ENCODE measurements around the gene XAB2.
"Not testable (repeated sequence)": the region's sequence is repeated elsewhere in the genome, so short reads cannot be mapped to it uniquely, and the experiment has no call there.

Gene XAB2

DNA sequence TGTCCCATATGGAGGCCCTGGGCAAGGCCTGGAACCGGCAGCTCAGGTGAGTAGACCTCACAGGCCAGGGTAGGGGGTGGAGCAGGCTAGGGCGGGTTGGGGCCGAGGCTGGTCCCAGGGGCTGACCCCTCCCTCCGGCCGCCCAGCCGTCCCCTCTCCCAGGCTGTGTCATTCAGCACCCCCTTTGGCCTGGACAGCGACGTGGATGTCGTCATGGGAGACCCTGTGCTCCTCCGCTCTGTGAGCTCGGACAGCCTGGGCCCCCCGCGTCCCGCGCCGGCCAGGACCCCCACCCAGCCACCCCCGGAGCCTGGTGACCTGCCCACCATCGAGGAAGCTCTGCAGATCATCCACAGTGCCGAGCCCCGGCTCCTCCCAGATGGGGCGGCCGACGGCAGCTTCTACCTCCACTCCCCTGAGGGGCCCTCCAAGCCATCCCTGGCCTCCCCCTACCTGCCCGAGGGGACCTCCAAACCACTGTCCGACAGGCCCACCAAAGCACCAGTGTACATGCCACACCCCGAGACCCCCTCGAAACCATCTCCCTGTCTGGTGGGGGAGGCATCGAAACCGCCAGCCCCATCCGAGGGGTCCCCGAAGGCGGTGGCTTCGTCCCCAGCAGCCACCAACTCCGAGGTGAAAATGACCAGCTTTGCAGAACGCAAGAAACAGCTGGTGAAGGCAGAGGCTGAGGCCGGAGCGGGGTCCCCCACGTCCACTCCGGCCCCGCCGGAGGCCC, 17.6 kb downstream of the XAB2 start:
- no peak for DNase-seq (ENCODE audit: low spot score)

DNA sequence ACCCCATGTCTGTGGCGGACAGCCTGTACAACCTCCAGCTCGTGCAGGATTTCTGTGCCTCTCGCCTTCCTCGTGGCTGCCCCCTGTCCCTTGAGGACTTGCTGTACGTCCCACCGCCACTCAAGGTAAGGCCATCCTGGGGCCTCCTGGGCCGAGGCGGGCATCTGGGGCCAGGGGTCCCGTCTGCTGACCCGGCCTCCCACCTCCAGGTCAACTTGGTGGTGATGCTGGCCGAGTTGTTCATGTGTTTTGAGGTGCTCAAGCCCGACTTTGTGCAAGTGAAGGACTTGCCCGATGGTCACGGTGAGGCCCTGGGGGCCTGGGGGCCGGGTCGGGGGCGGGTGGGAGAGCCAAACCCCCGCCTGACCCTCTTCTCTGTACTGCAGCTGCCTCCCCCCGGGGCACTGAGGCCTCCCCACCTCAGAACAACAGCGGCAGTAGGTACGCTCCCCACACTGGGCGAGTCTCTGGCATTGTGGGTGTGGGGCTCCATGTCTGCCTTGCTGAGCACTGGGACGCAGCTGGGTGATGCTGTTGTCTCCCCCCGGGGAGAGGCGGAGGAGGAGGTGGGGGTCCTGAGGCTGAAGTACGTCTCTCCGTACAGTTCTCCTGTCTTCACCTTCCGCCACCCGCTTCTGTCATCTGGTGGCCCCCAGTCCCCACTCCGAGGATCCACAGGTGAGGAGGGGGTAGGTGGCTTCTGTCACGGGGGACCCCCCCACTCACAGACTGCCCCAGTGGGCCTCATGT, 18.7 kb downstream of the XAB2 start:
- DNase-seq (ENCODE audit: low spot score), result no peak

DNA sequence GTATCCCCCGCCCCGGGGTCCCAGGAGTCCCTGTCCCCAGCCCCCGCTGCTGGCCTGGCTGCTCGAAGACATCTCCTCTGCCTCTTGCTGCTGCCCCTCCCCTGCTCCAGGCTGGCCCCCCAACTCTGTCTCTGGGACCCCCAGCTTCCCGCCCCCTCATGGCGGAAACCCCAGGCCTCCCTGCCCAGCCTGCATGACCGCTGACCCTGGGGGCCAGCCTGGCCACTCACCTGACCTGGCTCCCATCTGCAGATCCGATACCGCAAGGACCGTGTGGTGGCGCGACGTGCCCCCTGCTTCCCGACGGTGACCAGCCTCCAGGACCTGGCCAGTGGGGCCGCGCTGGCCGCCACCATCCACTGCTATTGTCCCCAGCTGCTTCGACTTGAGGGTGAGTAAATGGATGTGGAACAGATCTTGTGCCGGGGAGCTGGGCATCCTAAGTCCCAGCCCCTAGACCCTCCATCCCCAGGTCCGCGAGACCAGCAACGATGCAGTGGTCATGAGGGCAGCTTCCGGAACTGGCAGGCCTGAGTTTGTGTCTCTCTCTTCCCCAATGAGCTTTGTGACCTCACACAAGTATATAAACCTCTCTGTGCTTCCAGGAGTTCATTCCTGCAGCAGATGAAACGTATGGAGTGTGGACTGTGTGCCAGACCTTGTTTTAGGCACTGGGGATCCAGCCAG, 21.3 kb downstream of the XAB2 start:
- DNase-seq (ENCODE audit: low spot score), result no peak

DNA sequence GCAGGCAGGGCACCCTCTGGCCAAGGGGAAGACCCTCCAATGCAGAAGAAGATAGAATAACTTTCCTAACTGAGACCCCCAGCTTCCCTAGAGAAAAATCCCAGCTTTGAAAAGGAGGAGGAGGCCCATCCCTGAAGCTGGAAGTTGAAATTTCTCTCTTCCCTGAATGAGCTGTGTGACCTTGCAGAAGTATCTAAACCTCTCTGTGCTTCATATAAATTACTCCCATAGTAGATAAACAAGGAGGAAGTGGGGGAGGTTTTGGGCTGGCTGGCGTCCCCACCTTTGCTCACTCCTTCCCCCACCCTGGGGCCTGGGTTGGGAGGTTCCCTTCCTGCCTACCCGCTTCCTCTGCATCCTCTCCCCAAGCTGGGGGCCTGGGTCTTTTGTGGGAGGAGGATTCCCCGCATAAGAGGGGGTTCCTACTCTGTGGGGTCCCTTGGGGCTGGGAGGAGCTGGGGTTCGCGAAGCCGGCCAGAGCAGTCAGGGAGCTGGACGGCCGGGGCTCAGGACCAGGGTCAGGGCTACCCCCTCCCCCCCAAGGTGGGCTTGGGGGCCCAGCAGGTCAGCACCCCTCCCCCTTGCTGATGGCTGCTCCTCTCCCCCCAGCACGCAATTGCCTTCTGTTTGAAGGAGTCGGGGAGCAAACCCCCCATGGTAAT, 22.0 kb downstream of the XAB2 start:
- DNase-seq (ENCODE audit: low spot score), result no peak

DNA sequence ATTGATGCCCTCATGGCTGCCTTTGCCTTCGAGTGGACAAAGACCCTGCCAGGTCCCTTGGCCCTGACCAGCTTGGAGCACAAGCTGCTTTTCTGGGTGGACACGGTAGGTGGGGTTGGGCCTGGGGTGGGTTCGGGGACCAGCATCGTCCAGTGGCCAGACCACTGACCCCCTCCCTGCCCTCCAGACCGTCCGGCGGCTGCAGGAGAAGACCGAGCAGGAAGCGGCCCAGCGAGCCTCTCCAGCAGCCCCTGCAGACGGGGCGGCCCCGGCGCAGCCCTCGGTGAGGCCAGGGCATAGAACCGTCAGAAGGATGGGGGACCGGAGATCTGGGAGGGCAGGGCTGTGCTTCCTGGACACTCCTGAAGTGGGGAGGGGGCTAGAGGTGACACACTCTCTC, 23.1 kb downstream of the XAB2 start:
- no peak for DNase-seq (ENCODE audit: low spot score)

DNA sequence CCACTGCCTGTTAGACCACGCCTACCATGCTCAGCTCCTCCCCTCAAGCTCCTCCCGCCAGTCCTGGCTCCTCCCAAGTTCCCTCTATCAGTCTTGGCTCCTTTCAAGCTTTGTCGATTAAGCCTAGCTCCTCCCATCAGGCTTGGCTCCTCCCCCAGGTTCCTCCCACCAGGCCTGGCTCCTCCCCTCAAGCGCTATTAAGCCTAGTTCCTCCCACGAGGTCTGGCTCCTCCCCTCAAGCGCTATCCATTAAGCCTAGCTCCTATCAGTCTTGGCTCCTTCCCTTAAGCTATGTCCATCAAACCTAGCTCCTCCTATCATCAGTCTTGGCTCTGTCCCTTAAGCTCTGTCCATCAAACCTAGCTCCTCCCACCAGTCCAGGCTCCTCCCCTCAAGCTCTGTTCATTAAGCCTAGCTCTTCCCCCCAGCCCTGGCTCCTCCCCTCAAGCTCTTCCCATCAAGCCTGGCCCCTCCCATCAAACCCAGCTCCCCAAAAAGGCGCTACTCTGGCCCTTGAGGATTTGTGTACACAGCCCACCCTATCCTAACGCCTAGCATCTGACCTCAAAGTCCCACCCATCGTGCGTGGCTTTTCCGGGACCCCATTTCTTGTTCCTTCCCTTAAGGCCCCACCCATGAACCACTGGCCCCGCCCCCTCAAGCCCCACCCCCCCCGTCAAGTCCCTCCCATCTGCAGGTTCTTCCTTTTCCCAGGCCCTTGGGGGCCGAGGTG, 23.7 kb downstream of the XAB2 start:
- DNase-seq (ENCODE audit: low spot score), result peak; percentile 36

DNA sequence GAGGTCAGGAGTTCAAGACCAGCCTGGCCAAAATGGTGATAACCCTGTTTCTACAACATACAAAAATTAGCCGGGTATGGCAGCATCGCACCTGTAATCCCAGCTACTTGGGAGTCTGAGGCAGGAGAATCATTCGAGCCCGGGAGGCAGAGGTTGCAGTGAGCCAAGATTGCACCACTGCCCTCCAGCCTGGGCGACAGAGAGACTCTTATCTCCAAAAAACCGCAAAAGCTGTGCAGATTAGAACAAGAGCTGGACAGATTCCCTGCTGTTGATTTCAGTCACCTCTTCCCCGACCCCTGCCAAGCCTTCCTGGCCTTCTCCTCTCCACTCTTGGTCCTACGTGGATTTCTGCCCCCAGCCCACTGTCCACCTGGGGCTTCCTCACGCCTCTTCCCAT, 25.4 kb downstream of the XAB2 start:
- no peak for DNase-seq (ENCODE audit: low spot score)

DNA sequence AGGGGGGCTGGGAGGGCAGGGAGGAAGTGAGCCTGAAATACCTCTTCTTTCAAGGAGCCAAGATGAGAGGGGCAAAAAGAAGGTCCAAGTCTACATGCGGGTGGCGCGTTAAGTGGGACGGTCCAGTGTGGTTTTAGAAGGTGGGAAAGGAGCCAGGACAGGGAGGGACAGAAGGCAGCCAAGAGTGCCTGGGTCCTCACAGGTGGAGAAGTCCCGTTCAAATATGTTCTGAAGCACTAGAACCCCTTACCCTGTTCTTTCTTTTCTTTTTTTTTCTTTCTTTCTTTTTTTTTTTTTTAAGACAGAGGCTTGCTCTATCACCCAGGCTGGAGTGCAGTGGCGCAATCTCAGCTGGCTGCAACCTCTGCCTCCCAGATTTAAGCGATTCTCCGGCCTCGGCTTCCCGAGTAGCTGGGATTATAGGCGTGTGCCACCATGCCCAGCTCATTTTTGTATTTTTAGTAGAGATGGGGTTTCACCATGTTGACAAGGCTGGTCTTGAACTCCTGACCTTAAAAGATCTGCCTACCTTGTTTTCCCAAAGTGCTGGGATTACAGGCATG, 26.3 kb downstream of the XAB2 start:
- DNase-seq (ENCODE audit: low spot score), result no peak

DNA sequence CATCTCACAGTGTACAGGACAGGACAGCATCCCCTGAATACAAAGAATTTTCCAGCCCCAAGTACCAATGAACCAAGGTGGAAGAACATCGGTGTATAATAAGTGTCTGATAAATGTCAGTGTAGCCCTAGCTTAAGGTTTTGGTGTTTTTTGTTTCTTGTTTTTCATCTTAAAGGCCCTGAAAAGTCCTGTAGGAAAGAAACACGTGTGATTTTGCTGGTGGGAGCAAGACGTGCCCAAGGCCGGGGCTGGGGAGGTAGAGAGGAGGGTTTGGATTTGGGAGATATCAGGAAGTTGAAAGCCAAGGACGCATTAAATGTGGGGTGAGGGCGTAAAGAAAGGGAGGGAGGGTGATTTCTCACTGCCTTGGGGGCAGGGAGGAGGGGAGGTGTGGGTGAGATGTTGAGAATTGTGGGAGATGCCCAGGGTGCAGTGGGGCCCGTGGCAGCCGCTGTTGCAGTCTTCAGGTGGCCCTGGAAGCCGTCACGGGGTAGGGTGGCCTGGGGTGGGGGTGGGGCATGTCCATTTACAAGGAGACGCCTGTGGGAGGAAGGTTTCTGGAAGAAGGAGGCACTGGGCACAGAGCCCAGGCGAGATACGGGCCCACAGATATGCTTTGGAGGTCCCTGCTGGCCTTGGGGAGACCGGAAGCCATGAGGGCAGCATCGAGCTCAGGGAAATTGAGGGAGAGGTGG, 27.0 kb downstream of the XAB2 start:
- DNase-seq (ENCODE audit: low spot score), result no peak

DNA sequence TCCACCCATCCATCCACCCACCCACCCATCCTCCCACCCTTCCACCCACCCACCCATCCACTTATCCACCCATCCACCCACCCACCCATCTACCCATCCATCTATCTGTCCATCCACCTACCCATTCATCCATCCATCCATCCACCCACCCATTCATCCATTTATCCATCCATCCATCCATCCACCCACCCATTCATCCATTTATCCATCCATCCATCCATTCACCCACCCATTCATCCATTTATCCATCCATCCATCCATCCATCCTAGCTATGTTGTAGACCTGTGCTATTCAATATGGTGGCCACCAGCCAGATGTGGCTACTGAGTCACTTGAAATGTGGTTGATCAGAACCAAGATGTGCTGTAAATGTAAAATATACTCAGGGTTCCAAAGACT, 28.6 kb downstream of the XAB2 start:
- DNase-seq (ENCODE audit: low spot score), result no peak

DNA sequence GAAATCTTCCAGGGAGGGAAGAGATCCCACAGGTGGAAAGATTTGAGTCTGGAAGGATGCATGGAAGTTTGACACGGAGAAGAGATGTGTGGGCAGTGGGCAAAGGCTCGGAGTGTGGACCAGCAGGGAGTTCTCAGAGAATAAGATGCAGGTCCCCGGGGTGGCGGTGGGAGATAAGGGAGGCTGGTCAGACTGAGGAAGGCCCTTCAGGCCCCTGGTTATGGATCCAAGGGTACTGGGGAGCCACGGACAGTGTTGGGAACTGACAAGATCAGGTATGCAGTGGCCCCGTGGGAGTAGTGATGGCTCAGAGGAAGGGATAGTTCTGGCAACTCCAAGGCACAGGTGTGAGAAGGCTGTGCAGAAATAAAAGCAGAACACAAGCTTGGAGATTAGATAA, 31.2 kb downstream of the XAB2 start:
- DNase-seq (ENCODE audit: low spot score), result no peak

DNA sequence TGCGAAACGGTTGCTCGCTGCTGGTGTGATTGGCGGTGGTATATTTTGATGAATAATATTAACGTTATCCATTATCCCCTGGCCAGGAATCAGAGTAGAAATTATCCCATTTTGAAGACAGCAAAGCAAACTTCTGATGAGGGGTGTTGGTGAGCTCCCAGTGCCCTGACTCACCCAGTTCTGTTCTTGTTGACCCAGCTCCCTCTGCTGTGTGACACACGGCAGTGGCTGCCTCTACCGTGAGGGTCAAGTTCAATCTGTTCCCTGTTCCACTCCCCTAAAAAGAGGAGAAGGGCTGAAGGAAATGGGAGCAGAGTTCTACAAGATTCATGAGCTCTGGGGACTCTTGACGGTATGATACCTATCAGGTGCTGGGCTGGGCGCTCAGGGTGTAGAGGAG, 31.7 kb downstream of the XAB2 start:
- peak; percentile 20 for DNase-seq (ENCODE audit: low spot score)

DNA sequence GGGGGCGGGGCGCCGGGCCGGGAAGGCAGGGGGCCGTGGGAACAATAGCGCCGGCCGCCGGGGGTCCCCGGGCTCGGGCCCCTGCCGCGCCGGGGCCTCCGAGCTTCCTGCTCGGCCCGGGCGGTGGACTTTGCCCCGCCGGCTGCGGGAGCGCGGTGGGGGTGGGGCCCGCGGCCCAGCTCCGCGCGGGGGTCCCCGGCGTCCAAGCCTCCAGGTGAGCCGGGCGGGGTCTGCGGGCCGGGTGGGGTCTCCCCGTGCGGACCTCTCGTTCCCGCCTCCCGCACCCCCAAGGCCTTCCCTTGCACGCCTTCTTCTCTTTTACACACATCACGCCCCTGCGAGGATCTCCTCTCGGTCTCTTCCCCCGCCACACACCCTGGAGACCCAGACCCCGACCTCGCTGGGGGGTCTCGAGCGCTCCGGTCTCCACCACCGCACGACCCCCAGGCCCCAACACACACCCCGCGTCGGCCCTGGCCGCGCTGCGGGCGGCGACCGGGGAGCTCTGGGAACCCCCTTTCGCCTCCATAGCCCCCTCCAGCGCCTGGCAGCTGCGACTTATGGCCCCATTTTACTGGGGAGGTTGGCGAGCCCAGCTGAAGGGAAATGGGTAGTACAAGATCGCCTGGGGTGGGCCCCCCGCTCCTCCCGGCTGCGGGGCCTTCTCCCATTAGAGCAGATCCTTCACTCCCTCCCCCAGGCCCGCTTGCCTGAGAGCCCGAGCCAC, 33.0 kb downstream of the XAB2 start:
- DNase-seq (ENCODE audit: low spot score), result no peak

DNA sequence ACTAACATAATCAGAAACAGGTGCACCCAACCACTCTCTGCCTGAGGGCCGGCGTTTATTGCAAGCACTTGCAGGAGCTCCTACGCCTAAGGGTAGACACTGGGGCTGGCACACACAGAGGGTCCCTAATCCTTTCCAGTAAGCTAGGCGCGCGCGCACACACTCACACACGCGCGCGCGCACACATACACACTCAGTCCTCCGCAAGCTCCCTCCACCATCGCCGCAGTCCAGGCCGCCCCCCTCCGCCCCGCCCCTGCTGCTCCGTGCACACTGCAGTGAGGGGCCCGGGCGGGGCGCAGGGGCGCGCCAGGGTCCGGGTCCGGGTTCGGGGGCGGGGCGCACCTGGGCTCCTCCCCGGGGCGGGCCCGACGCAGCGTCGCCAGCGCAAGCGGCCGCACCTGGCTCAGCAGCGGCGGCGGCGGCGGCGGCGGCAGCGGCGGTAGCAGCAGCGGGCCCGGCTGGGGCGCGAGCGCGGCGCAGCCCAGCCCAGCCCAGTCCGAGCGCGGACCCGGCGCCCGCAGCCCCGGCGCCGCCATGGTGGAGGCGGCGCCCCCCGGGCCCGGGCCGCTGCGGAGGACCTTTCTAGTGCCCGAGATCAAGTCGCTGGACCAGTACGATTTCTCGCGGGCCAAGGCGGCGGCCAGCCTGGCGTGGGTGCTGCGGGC, 33.7 kb downstream of the XAB2 start, which contains the start of gene CAMSAP3:
Gene CAMSAP3, plus strand, starts transcription at position 398 of the 668 bp plus-strand sequence. Its CDS starts 140 bp downstream, at position 538.
- peak; percentile 64 for DNase-seq (ENCODE audit: low spot score)

DNA sequence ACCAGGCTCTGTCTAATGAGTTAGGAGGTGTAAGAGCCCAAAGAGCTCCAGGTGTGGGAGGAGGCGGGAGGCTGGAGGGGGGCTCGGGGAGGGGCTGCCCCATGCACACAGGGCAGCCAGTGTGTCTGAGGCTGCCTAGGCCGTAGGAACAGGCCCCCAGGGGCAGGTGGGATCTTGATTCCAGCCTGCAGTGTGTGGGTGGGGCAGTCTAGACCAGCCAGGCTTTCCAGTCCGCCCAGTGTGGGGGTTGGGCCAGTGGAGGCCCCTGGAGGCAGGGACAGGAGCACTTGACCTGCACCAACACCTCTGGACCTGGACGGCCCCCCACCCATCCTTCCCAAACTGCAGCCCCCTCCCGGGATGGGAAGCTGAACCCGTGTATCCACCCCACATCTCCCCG, 39.1 kb downstream of the XAB2 start:
- no peak for DNase-seq (ENCODE audit: low spot score)

DNA sequence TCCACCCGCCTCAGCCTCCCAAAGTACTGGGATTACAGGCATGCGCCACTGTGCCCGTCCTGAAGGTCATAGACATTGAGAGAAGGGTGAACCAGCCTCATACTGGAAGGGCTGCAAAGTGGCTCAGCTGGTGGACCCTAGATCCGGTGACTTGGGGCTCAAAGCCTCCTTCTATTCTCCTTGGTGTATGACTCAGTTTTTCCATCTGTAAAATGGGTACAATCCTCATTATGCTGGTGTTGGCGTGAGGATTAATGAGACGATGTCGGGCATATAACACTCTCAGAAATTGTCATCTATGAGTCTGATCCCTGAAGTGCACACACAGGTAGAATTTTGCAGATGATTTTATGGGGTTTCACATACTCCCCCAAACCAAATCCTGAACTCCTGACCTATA, 39.5 kb downstream of the XAB2 start:
- no peak for DNase-seq (ENCODE audit: low spot score)

DNA sequence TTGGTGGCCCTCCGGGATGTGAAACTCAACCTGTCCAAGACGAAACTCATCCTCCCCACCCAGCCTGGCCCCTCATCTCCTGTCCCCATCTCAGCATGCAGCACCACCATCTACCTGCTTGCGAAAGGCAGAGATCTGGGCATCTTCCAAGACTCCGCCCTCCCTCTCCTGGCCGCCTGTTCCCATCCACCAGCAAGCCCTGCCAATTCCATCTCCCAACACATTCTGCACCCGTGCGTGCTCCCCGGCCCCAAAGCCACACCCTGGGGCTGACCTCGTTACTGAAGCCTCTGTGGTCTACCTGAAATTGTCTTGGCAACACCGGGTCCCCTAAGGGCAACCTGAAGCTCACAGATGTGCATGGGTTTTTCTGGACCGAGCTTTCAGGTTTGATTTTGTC, 46.9 kb downstream of the XAB2 start:
- no peak for DNase-seq (ENCODE audit: low spot score)

DNA sequence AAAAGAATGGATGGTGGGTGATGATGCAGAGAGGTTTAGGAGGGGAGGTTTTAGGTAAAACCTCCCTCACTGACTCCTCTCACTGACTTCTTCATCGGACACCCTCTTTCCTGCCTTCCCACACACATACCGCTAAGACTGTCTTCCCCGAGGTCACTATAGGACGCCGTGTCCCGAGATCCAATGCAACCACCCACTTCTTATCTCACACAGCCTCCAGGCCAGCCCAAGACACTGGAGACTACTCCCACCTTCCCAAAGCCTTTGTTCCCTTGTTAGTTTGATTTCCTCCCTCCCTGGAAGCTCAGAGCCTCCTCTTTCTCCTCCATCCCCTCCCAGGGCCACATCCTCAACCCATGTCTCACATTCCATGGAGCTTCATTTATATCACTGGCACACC, 50.2 kb downstream of the XAB2 start:
- DNase-seq (ENCODE audit: low spot score), result no peak

DNA sequence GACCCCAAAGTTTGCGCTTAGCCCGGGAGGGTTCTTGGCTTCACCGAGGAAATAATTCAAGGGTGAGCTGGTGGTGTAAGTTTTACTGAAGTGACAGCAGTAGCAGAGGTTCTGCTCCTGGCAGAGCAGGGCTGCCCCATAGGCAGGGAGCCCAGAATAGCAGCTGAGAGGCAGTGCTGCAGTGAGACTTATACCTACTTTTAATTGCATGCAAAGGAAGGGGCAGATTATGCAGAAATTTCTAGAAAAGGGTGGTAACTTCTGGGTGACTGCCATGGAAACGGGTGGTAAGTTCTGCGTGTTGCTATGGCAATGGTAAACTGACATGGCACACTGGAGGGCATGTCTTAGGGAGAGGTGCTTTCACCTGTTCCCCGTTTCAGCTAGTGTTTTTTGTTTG, 51.2 kb downstream of the XAB2 start:
- DNase-seq (ENCODE audit: low spot score), result no peak

DNA sequence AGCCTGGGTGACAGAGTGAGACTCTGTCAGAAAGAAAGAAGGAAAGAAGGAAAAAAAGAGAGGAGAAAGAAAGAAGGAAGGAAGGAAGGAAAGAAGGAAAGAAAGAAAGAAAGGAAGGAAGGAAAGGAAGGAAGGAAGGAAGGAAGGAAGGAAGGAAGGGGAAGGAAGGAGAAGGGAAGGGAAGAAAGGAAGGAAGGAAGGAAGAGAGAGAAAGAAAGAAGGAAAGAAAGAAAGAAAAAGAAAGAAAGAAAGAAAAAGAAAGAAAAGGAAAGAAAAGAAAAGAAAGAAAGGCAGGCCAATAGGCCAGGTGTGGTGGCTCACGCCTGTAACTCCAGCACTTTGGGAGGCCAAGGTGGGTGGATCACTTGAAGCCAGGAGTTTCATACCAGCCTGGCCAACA, 51.9 kb downstream of the XAB2 start:
- not testable (repeated sequence) for DNase-seq (ENCODE audit: low spot score)

All from kidney tubule cell (primary cell).